Stimulated activated CD8-positive, alpha-beta memory T cell treated with anti-CD3 and anti-CD28 coated beads, Interleukin-15, amount 100 ng/mL, for 48 hours (primary cell): ENCODE results near the gene CST5.
A peak's percentile ranks its signal among the peaks of the same experiment; 100 is the strongest.
"Not testable (repeated sequence)": the region's sequence is repeated elsewhere in the genome, so short reads cannot be mapped to it uniquely, and the experiment has no call there.

ENCODE experiments used
- DNase-seq, 2 donors: peaks; one replicate each; pipeline ENCODE4 v3.0.0-alpha.2; 2020; ENCODE audit warnings: low read depth in 2 of 2

The CST5 gene

DNA sequence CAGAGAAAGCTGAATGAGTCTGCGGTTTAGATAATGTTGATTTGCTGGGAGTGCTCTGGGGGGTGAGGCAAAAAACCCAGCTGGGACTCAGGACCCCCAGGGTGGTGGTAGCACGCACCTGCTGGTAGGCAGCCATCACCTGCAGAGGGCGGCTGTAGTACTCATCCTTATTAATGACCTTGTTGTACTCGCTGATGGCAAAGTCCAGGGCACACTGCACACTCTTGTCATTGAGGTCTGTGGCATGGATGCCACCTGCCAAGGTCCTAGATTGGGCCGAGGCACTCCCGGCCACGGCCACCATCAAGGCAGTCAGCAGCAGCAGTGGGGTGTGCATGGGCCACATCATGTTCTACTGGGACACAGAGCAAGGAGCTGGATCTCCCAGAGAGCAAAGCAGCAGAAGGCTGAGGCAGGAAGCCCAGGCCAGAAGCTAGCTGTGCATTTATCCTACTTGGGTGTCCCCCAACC is at the start of gene CST5:
Gene CST5, minus strand, starts transcription at position 421 of the 471 bp plus-strand sequence. Its CDS starts 72 bp downstream, at position 349.
- DNase-seq, result no peak

GRCh38 chr20:23928788-23929187 is 49.2 kb upstream of the CST5 start:
- peak in 1 of 2 donors; percentile 9 for DNase-seq

- DNase-seq, result no peak
These were observed 48.8 kb upstream of the CST5 start for GRCh38 chr20:23928353-23928752.

- no peak for DNase-seq
These were observed 47.7 kb upstream of the CST5 start for GRCh38 chr20:23926944-23927872.

- DNase-seq, result no peak
These were observed 47.0 kb upstream of the CST5 start for GRCh38 chr20:23926526-23926880.

DNA sequence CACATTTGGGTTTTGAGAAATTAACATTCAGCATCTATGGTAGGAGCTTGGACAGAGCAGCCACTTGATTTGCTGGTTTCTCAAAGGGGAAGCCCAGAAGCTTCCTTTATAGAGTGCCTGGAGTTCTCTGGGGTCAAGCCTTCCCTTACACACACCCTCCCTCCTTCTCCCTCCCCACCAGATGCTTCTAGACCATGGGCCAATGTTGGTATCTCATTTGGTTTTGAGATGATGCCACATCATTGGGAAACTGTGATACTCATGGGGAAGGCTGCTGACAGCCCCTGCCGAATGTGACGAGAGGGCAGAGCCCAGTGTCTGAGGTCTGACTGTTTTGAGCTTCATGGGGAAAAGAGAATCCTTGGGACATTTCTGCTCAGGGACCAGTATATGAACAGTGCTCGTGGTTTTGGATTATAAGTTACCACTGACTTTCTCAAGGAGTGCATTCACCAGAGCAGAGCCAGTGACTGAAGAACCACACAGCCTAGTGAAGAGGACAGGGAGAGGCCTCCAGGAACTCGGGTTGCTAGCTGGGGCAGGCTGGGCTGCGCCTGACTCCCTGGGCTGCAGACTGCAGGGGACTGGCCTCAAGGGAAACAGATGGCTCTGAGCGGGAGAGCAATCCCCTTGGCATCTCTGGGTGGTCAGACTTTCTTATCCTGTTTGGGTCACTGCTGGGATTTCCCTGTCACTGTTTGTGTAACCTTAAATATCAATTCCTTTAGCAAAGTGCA is 46.4 kb upstream of the CST5 start:
- no peak for DNase-seq

- DNase-seq, result no peak
These were observed 45.2 kb upstream of the CST5 start for GRCh38 chr20:23924751-23925150.

DNA sequence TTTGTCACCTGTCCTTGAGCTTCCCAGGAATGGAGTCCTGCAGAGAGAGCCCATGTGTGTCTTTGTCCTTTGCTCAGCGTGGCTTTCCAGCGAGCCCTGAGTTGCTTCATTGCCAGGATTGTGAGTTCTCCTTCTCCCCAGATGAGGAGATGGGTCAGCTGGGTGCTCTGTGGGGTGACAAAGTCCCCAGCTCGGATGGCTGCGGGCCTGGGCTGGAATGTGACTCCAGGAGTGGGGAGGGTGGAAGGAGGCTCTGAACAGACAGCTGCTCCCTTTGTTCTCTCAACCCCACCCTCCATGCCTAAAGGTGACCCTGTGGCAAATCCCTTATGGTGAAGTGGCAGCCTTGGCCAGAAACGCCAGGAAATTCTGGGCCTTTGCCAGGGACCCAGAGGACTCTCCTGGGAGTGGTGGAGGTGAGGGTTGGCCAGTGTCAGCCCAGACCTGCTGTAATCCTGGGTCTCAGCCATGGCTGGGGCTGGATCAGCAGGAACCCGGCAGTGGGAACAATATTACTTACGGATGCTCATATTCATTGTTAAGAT is 44.4 kb upstream of the CST5 start:
- DNase-seq, result no peak

GRCh38 chr20:23923311-23923710 is 43.8 kb upstream of the CST5 start:
- no peak for DNase-seq

DNA sequence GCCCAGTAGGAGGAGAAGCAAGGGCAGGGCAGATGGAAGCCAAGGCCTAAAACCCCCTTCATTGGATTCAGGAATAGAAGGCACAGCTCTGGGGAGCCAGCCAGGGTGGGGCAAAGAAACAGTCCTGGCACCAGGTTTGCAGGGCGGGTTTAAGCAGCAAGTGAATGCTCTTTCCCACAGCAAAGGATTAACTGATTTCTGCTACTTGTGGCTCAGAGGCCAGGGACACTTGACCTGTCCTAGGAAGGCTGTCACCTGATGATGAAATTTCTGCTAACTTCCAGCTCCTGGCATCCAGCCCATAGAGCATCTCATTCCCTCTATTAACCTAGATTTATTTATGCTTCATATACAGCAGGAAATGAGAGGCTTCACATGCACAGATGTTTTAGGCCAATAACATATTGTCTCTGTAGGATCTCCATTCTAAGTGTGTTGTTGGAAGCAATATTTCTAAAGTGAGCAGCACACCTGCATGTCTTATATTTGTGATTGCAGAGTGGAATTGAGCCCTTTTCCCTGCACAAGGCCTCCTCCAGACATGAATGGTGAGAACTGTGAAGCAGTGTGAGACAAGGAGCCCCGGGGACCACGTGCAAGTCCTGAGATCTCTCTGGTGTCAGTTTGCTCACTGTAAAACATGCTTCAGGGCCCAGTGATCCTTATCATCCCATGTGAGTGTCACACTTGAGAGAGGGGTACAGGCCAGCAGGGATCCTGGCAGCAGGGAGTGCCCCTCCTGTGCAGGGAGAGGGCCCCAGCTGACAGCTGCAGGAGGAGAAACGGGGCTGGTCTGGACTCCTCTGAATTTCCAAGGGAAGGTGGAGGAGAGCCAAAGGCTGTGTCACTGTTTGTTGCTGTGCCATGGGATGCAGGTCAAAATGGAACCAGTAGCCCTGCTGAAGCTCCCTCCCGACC is 41.1 kb upstream of the CST5 start:
- no peak for DNase-seq

DNA sequence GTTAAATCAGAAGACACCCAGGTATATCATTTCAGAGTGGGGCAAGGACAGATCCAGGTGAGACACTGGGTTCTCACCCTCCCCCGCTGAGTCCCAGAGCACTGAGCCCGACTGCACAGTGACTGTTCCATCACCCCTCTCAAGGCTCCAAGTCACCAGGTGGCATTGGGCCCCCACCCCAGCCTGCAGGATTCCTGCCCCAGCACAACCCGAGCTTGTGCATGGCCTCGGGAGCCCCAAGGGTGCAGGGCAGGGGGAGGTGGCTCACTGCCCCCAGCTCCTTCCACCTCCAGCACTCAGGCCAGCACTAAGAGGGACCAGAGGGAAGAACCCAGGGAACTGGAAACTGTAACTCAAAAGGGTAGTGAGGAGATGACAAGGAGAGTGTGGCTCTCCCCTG is 39.3 kb upstream of the CST5 start:
- DNase-seq, result no peak

- DNase-seq, result no peak
These were observed 38.7 kb upstream of the CST5 start for GRCh38 chr20:23918101-23918862.

- no peak for DNase-seq
These were observed 37.6 kb upstream of the CST5 start for GRCh38 chr20:23917024-23917725.

DNA sequence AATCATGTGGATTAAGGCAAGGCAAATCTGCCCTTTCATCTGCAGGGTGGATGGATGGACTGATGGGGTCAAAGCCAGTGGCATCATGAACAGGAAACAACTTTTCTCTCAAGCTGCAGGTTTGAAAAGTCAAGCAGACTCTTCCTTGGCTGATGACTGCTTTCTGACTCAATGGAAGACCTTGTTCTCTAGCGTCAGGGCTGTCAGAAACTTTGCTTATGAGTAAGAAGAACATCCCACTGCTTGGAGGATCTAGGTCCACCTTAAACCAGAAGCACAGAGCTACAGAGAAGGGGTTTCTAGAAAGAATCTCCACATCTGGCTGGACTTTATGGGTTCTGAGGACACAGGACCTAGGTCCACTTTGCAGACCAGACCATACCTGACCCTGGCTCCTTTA is 36.3 kb upstream of the CST5 start:
- DNase-seq, result no peak

GRCh38 chr20:23914469-23914868 is 34.9 kb upstream of the CST5 start:
- not testable (repeated sequence) for DNase-seq

- DNase-seq, result no peak
These were observed 30.7 kb upstream of the CST5 start for GRCh38 chr20:23910210-23910609.

- no peak for DNase-seq
These were observed 29.8 kb upstream of the CST5 start for GRCh38 chr20:23909390-23909789.

DNA sequence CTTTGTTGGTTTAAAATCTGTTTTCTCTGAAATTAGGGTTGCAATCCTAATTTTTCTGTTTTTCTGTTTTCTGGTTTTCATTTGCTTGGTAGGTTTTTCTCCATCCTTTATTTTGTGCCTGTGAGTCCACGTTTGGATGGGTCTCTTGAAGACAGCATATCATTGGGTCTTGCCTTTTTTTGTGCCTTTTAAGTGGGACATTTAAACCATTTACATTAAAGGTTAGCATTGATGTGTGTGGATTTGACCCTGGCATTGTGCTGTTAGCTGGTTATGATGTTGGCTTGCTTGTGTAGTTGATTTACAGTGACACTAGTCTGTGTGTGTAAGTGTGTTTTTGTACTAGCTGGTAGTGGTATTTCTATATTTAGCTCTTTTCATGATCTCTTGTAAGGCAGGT is 28.0 kb upstream of the CST5 start:
- no peak for DNase-seq

DNA sequence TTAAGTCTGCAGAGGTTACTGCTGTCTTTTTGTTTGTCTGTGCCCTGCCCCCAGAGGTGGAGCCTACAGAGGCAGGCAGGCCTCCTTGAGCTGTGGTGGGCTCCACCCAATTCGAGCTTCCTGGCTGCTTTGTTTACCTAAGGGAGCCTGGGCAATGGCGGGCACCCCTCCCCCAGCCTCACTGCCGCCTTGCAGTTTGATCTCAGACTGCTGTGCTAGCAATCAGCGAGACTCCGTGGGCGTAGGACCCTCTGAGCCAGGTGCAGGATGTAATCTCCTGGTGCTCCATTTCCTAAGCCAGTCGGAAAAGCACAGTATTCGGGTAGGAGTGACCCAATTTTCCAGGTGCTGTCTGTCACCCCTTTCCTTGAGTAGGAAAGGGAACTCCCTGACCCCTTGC is 22.8 kb upstream of the CST5 start:
- not testable (repeated sequence) for DNase-seq

DNA sequence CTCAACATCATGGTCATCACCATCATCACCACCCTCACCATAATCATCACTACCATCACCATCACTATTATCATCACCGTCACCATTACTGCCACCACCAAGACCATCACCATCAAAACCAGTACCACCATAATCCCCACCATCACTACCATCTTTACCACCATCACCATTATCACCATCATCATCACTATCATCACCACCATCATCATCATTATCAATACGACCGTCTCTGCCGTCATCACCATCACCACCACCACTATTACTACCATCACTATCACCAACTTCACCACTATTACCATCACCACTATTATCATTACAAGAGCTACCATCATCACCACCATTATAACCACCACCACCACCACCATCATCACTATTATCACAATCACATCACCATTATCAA is 11.3 kb upstream of the CST5 start:
- not testable (repeated sequence) for DNase-seq
